Measurements from ENCODE around the gene USP22.

The USP22 gene

DNA sequence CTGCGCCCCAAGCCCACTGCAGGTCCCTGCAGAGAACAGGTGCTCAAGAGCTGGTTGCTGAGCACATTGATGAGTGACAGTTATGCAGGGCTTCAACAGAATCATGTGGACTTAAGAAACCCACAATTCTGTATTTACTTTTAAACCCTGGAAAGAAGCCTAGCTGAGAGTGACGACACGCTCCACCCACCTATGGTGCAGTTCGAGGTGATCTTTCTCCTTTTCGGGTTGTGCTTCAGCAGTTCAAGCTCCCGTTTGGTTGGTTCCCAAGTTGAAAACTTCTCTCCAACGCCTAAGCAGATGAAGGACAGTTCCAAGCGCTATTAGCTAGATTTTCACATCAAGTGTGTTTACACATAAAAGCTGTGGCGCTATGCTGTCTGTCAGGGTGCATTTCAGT lies 23.9 kb downstream of the USP22 start:
- DNase-seq = no peak

DNA sequence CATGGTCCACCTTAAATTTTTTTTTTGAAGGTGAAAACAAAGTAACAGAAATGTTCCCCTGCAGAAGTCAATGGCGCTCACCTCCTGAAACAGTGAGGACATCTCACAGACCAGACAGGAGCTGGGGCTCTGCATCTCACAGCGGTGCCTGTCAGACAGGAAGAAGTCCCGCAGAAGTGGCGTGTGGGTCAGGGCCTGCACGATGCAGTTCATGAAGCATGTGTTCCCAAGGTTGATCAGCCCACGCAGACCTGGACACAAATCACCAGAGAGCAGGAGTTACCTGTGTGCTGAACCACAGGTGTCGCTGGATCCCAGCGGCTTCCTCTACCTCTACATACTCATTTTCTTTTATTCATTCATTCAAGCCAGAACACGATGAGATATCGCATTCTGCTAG lies 24.9 kb downstream of the USP22 start:
- no peak for DNase-seq

DNA sequence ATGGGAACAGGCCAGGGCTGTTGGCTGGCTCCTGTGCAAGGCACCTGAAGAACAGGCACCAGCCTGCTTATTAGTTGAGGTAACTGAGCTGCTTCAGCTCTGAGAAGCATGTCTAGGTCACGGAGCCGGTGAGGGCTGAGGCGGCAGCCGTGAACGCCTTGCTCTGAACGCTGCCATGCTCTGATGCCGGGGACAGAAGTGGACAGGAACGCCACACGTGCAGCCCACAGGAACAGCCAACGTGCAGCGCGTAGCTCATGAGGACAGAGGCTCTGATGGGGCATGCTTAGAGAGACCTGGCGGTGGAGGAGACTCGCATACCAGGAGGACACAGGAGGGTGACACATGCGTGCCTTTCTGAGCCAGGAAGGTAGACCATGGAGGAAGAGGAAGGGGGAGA lies 25.6 kb downstream of the USP22 start:
- DNase-seq = no peak

DNA sequence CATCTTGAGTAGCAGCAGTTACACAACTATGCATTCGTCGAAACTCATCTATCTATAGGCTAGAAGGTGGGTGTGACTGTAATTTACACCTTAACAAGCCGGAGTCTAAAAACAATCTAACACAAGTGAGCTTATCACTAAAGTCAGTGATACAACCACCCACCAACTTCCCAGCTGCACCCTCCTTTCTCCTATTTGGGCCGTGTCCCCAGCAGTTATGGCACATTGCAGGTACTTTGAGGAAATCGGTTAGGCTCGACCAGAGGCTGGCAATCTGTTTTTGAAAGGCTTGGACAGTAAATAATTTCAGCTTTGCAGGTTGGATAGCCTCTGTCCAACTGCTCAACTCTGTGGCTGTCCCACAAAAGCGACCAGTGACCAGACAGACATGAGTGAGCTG lies 26.0 kb downstream of the USP22 start:
- no peak for DNase-seq

DNA sequence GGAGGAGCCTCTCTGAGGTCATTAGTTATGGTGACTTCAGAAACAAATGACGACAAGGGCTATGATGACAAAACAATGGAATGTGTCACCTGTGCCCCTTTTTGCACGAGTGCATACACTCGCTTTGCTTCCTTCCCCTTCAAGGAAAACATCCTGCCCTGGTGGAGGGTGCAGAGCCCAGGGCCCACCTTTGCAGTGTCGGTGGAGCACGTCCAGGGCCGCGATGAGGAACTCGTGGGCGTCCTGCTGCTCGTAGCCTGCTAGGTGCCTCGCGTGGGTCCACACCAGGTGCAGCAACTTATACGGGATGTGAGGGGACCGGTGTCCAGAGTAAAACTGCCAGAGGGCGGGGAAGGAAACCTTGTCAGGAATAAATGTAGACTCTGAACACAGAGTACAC lies 27.2 kb downstream of the USP22 start:
- no peak for DNase-seq

DNA sequence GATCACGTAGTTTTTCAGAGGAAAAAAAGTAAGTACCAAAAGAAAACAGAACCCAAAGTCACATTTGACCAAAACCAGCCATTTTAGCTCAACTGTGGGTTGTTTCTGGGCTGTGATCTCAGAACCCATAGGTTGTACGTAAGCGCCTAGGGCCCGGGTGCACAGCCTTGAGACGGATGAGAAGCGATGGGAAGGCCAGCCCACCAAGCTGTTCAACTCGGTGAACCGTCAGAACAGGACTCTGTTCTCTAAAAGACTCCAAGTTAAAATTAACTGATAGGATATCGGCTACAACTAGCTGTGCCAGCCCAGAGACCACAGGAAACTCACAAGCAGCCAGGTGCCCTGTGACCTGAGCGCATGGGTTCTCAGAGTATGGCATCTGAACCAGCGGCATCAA lies 28.3 kb downstream of the USP22 start:
- DNase-seq = no peak

DNA sequence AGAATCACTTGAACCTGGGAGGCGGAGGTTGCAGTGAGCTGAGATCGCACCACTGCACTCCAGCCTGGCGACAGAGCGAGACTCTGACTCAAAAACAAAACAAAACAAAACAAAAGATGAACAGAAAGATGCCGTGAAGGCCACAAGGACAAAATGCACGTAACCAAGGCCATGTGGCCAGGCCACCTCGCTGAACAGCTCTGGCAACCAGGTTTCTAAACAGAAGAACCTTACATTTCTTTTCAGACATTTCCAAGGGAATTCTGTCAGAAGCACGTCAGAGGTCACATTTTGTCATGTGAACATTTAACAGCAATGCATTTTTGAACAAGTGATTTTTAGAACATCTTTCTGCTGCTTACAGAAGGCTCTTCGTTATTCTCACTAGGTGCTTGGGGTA lies 28.8 kb downstream of the USP22 start:
- no peak for DNase-seq

DNA sequence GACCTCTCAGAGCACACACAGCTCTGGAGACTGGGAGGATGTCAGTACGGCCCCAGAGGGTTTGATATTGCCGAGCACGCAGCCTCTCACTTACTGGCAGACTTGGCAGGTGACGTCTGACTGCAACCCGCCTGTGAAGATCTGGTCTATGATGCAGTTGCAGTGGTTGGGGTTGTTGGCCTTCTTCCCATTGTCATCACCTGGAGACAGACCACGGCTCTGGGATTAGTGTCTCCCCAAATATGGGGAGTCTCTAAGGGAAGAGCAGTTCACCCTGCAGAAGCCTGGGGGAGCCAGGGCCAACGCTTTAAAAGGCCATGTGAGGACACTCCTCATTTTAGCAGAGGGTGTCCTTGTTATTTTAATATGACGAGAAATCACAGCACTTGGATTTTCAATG lies 30.1 kb downstream of the USP22 start:
- no peak for DNase-seq

DNA sequence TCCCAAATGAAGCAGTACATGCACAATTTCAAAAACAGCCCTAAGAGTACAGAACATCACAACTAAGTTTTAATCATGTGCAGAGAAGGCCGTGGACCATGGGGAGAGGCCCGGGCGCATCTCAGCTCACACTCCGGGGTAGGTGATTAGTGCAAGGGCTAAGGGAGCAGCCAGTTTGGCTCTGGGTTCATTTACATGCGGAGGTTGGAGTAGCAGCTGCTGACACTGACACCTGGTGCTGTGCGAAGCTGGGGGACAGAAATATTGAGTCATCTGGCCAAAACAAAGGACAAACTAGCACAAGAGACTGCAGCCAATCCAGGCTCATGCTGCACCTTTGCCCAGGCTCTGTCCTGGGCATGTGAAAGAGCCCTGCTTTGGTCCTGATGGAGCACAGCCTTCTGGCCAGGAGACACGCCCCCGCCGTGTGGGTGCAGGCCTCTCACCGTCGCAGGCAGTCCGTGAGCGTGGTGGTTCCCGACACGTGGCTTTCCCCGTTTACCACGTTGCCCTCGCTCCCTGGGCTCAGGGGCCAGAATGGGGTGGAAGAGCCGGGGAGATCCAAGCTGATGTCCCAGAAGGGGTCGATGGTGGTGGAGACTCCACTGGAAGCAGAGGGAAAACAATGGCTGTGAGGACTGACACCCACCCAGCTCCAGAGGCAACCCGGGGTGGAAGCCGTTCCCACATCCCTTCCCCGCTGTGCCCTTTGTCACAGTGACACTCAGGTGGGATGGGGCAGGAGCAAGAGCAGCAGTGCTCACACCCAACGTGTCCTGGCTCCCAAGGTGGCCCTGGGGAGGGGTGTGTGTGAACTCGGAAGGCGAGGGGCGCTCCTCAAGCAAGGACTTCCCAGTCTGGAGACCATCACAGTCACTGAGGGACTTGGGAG lies 31.9 kb downstream of the USP22 start:
- DNase-seq = no peak

DNA sequence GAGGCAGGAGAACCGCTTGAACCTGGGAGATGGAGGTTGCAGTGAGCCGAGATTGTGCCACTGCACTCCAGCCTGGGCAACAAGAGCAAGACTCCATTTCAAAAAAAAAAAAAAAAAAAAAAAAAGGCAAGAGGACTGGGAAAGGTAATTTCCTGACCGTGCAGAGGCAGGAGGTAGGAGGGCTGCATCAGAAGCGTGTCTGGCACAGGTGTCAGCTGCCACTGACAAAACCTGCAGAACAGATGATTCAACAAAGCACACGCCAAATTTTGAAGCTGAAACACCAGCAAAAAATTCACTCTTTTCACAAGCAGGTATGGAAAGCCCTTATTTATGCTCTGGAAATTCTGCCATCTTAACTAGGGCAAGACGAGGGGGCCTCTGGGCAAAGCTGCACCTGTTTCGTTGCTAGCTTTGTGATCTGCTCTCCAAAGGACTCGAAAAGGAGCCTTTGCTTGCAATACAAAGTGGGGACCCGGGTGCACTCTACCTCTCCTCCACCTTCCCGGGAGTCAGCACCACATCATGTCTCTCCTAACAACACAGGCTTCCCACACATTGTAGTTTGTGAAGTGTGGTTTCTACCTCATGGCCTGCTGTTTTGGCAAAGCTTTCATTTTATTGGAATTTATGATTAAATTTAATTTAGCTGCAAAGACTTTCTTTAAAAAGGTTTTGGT lies 33.7 kb downstream of the USP22 start:
- no peak for DNase-seq

DNA sequence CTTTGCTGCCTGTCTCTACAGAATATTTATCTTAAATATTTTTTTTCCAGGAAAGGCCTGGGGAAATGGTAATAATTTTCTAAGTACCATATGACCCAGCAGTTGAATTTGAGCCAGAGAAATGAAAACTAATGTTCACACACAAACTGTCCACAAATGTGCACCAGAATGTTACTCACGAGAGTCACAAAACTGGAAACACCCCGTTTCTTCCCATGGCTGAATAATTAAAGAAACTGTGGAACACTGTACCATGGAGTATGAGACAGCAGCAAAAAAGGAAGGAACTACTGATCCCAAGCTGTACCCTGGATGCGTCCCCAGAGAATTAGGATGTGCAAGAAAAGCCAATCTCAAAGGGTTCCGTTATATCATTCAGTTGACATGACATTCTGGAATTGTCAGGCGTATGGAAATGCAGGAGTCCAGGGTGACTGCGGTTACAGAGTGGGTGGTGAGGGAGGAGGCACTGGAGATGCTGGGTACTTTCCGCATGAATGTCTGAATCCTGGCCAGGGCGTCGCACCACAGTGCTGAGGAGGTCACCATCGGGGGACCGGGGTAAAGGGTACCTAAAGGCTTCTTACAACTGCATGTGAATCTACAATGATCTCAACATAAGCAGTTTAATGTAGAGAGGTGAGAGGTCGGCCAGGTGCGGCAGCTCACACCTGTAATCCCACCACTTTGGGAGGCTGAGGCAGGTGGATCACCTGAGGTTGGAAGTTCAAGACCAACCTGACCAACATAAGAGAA lies 34.5 kb downstream of the USP22 start:
- no peak for DNase-seq

DNA sequence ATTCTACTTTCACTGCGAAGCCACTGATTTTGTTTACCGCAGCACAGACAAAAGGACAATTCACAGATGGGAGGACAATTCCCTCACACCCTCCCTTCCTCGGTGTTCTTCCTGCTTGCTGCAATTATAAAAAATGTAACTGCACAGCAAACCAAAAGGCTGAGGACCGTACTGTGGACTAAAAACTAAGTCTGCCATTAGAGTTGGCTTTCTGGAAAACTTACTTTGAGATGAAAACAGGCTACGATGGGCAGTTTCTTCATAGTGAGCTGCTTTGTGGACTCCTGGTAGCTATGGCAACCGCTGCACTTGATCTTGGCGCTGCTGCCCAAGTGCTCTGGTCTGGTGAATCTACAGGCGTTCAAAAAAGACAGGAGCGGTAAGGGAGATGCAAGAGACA lies 35.2 kb downstream of the USP22 start:
- no peak for DNase-seq

DNA sequence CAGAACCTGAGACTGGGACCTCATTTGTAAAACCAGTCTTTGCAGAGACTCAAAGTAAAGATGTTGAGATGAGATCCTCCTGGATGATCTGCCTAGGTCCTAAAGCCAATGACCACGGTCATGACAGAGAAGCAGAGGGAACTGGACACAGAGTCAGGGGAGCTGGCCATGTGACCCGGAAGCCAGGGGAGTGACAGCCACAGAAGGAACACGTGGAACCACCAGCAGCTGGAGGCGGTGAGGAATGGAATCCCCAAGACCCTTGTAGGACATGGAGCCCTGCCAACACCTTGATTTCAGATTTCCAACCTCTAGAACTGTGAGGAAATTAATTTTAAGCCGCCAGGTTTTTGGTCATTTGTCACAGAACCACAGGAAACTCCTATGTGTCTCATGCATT lies 37.0 kb downstream of the USP22 start:
- DNase-seq = no peak

DNA sequence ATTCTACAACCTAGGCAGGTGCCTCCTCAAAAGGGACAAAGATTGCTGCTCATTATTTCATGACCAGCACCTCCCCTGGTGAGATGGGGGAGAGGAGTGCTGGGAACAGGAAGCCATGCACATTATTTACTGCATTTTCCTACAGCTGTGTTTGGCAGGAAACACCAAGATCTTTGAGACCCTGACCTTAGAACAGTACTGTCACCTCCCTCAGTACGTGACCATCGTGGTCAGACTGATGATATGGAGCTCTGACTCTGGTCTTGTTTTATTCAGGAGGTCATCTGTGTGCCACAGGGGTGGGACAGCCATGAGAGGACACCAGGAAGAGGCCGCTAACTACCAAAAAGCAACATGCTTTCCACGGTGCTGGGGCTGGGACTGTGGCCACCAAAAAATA lies 37.4 kb downstream of the USP22 start:
- no peak for DNase-seq

DNA sequence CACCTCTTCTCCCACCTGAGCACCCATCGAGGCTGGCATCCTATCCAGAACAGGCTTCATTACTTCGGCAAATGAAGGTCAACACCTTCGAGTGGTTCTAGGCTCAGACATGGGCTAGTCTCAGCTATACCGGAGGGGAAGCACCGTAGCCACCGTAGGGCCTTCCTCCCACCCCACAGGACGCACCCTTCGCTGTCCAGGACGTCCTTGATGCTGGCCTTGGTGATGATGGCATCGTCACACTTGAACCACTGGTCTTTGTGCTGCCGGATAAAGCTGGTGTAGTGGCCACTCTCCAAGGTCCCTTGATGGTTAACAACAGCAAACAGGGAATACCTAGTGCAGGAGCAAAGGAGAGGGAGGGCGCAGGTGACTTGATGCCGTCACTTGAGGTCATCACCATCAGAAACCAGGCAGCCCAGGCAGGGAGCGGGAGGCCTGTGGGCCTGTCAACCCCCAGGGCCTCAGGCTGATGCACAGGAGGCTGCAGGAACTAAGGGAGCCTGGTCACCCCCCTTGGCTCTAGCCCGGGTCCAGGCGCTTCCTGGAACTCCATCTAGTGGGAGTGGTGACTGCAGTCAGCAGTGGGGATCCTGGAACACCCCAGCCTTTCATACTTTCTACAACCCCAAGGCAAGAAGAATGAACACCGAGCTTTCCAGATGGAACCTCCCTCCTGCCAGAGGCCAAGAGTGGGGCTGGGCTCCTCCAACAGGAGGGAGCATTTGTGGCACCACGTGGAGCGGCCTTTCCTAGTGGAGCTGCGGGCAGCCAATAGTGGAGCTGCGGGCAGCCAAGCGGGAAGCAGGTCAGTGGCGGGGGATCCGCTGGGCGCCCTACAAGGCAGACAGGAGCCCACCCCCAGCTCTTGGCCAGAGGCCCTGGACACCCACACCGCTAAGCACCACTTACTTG lies 38.5 kb downstream of the USP22 start:
- no peak for DNase-seq

DNA sequence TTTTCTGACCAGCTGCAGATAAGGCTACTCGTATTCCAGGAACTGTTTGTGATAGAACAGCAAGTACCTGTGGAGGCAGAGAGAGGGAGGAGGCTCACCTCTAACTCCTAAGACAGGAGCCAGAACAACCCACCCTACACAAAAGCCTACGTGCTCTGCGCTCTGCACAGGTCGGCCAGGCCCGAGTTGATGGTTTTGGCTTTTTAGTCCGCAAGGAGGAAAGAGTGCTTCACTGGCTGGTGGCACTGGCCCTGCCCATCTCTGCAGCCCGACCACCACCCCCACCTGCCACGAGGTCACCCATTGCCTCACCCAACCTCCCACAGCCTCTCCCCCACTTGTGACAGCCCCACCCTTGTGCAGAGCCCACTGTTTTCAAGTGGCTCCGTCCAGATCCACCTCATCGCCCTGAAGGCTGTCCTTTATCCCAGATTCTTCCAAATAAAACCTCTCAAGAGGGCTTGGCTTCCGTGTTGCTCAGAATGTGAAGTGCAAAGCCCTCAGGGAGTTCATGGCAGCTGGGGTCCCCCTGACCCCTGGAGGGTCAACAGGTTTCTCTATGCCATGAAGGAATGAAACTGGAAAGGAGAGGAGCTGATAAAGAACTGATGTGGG lies 39.7 kb downstream of the USP22 start:
- no peak for DNase-seq

DNA sequence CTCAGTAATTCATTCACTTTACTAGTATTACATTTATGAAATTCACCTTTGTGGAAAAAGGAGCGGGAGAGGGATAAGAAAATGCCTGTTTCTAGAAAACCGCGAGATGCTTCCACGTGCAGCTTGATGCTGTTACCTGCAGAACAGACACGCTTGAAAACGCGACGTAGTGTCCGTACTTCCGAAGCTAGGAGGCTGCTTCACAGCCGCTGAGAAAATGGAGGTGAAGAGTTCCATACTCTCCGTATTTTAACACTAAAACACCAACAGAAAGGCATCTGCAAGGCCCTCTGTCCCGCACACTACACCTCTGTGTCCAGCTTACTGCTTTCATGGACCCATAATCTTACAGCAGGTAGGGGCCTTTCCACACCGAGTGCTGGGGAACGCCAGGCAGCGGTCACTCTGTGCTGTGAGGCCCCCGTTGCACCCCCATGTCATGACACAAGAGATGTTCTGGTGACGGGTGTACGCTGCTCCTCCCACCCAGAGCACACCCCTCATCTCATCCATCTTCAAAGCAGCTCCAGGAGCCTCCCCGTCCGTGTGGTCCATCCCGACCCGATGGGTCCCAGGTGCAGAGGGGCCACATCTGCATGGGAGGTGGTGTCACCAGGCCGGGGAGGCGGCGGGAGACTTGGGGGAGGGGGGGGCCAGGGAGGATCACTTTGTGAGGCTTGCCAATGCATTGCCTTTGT lies 40.4 kb downstream of the USP22 start:
- no peak for DNase-seq

DNA sequence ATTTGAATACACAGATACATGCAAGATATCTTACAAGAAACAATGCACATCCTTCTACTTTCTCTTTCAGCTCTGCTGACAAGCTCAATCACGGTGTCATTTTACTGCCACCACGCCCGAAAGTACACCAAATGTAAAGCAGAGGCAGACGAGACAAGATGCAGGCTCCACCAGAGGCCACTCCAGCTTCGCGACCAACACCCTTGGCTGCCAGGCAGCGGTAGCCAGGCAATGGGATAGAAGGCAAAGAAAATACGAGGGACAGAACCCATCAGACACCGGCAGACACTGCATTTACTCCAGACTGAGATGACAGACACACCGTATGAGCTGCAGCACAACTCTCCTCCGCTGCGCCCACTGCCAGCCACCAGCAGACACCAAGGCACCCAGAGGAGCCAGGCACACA lies 41.0 kb downstream of the USP22 start:
- DNase-seq = no peak

DNA sequence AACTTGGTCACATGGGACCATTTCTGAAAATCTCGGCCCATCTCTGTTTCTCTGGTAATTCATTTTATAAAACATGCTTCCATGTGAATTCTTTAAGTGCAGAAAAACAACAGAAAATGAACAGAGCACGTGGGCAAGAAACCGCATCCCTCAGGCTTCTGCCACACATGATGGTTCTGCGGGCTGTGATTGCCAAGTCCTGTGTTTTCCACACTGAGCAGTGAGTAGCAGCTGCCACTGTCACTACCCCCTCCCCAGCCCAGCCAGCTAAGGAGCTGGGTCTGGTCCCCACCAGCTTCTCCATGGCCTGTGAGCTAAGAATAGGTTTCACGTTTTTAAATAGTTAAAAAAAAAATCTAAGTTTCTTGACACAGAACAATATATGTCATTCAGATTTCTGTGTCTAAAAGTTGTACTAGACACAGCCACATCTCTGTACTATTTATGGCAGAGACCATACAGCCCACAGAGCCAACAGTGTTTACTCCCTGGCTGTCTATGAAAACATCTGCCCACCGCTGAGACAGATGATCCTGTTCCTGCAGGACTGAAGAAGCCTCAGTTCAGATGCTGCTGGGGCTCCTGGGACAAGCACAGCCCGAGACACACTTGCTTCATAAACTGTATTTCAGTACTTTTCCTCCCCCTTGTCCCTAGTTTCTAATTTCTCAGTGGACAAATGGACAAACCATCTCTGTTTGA lies 41.5 kb downstream of the USP22 start:
- DNase-seq = no peak

DNA sequence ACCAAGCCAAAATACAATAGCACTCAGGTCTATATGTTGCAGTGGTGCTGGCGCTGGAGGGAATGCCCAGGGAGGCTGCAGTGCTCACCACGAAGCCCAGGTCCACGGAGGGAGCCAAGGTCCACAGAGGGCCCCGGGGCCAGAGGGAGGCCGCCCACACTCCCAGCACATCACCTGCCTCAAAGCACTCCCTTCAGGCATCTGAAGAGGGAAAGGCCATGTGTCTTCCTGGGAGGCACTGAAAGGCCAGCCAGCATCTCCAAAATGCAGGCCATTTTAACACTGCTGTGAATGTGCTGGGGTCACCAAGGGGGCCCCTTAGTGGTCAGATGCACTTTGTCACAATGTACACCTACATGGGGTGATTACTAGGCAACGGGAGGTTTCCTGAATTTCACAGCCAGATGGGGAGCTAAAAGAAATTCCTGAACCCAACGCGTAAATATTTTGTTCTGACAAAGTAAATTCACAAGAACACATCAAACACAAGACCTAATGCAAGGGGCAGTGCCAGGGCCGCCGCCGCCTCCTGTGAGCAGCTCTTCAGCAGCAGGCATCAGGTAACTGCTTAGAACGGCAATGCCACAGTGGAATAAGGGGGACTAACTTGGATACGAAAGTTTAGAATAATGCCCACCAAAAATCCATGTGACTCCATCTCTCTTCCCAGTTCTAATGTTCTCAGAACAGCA lies 42.8 kb downstream of the USP22 start:
- no peak for DNase-seq
